ENCODE measurements around the gene NUP210L. TPM values are rescaled to one million over a fixed set of nuclear protein-coding genes. Genes with fewer than 3 reads are reported as not detected.
"Not testable (repeated sequence)": the region's sequence is repeated elsewhere in the genome, so short reads cannot be mapped to it uniquely, and the experiment has no call there.

The NUP210L gene
- total RNA-seq, 8 experiments from 2014 or later, result 0.10 to 0.60 (median 0.31) TPM

DNA sequence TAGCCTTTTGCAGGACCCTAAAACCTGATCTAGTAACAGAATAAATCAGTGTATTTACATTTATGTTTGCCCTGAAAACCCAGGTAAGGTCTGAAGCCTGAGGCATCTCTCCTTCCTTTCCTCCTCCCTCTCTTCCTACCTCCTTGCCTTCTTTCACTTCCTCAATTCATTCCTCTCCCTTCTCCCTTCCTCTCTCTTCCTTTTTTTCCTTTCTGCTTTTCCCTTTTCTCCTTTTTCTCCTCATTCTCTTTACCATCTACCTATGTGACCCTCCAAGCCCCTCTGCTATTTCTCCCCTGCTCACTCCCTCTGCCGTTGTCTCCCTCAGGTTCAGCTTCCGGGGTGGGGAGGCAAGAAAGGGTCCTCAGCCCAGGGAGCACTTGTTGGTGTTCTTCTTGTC lies 173.1 kb downstream of the NUP210L start:
- in situ Hi-C loops (cut with MboI; ENCODE audit: low pct_unique_long_range_greater_than_20kb in 2 of 9, low sequenced_read_pairs in 9 of 9, unreplicated experiment in 9 of 9), result loop anchor here in 6 of 9 experiments (25.0 kb wide), 4 partner anchors 294 to 619 kb away; partner anchors contain the start of genes NPR1 (in 2 of the 6), ILF2 (in 1 of the 6), S100A9 (in 1 of the 6) and SNAPIN (in 1 of the 6)
- WGBS, 10 experiments, result 72 to 100% (median 95%) methylated on average over 2 of the region's 2 CpGs; no CpG with 5 or more reads in 3 of the 10 experiments
- not testable (repeated sequence) for ATAC-seq (replicated peaks in 6 of 8); H3K4me3 ChIP-seq; H3K27ac ChIP-seq
- peaks cover 14 to 18% of the 10 kb centered on the region in 2 donors for H3K4me1 ChIP-seq (replicated peaks in 1 of 2)

GRCh38 chr1:153979091-153979490 lies 175.8 kb downstream of the NUP210L start:
- peaks cover 8 to 19% of the 10 kb centered on the region in 2 donors for H3K4me1 ChIP-seq (replicated peaks in 1 of 2)
- not testable (repeated sequence) for H3K27ac ChIP-seq; H3K4me3 ChIP-seq; ATAC-seq (replicated peaks in 6 of 8)
- in situ Hi-C loops (cut with MboI; ENCODE audit: low pct_unique_long_range_greater_than_20kb in 2 of 9, low sequenced_read_pairs in 9 of 9, unreplicated experiment in 9 of 9), result loop anchor here in 6 of 9 experiments (10.0 to 25.0 kb wide), 5 partner anchors 292 to 617 kb away; partner anchors contain the start of genes NPR1 (in 3 of the 6), ILF2 (in 2 of the 6), S100A9 (in 1 of the 6) and SNAPIN (in 1 of the 6)
- 40 to 100% (median 96%) methylated on average over 1 to 11 of the region's 12 CpGs; no CpG with 5 or more reads in 1 of the 10 experiments for WGBS, 10 experiments

GRCh38 chr1:153978274-153978909 lies 176.5 kb downstream of the NUP210L start:
- Histone ChIP-seq H3K4me3 (peak overlapping the region; percentile 53 to 95 (median 83)), H3K27ac (no peak overlapping the region), H3K4me1 (replicated peaks in 1 of 2) (peaks cover 8 to 19% of the 10 kb centered on the region in 2 donors)
- in situ Hi-C loops (cut with MboI; ENCODE audit: low pct_unique_long_range_greater_than_20kb in 2 of 9, low sequenced_read_pairs in 9 of 9, unreplicated experiment in 9 of 9), result loop anchor here in 6 of 9 experiments (10.0 to 25.0 kb wide), 5 partner anchors 291 to 616 kb away; partner anchors contain the start of genes NPR1 (in 3 of the 6), ILF2 (in 2 of the 6), S100A9 (in 1 of the 6) and SNAPIN (in 1 of the 6)
- no peak for ATAC-seq (replicated peaks in 6 of 8)
- WGBS, 10 experiments, result 39 to 76% (median 63%) methylated on average over 2 to 9 of the region's 9 CpGs

GRCh38 chr1:153977250-153978240 lies 177.3 kb downstream of the NUP210L start, which contains the start of gene JTB:
JTB (minus strand) TSS chr1:153977674; CDS start chr1:153977252, 422 bp downstream.
- peaks cover 8 to 19% of the 10 kb centered on the region in 2 donors for H3K4me1 ChIP-seq (replicated peaks in 1 of 2)
- peak within 1 kb of the TSS; percentile 85 to 91 for H3K27ac ChIP-seq
- WGBS, 10 experiments, result 0 to 13% (median 0%) methylated on average over 2 to 35 of the region's 75 CpGs
- peak; percentile 88 to 93 (median 92) for ATAC-seq (replicated peaks in 6 of 8)
- in situ Hi-C loops (cut with MboI; ENCODE audit: low pct_unique_long_range_greater_than_20kb in 2 of 9, low sequenced_read_pairs in 9 of 9, unreplicated experiment in 9 of 9), result loop anchor here in 6 of 9 experiments (10.0 to 25.0 kb wide), 5 partner anchors 290 to 615 kb away; partner anchors contain the start of genes NPR1 (in 3 of the 6), ILF2 (in 2 of the 6), S100A9 (in 1 of the 6) and SNAPIN (in 1 of the 6)
- peak within 1 kb of the TSS; percentile 53 to 95 (median 83) for H3K4me3 ChIP-seq

DNA sequence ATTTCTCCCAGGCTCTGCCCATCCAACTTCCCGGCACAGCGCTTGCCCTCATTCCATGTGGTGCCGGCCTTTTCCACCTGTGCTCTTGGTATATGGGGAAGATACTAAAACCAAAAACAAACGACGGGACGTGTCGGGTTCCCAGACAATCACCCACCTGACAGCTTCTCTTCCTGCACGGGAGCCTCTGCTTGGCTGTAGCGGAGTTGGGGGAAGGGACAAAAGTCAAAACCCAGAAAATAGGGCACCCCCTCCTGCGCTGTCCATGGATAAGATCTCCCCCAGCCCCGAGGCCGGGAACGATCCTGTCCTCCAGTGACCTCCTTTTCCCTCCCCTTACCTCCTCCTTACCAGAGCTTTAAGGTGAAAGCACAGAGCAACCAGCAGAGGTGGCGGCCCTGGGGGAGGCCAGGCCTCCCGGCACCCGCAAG lies 178.0 kb downstream of the NUP210L start:
- ATAC-seq (replicated peaks in 6 of 8), result peak in 1 of 8 experiments; percentile 10
- H3K4me3 ChIP-seq, result peak overlapping the region; percentile 53 to 95 (median 83)
- H3K4me1 ChIP-seq (replicated peaks in 1 of 2), result peaks cover 8 to 19% of the 10 kb centered on the region in 2 donors
- 0 to 11% (median 0%) methylated on average over 1 to 16 of the region's 16 CpGs; no CpG with 5 or more reads in 2 of the 10 experiments for WGBS, 10 experiments
- in situ Hi-C loops (cut with MboI; ENCODE audit: low pct_unique_long_range_greater_than_20kb in 2 of 9, low sequenced_read_pairs in 9 of 9, unreplicated experiment in 9 of 9), result loop anchor here in 6 of 9 experiments (10.0 to 25.0 kb wide), 5 partner anchors 290 to 615 kb away; partner anchors contain the start of genes NPR1 (in 3 of the 6), ILF2 (in 2 of the 6), S100A9 (in 1 of the 6) and SNAPIN (in 1 of the 6)
- H3K27ac ChIP-seq, result peak overlapping the region; percentile 85 to 91

DNA sequence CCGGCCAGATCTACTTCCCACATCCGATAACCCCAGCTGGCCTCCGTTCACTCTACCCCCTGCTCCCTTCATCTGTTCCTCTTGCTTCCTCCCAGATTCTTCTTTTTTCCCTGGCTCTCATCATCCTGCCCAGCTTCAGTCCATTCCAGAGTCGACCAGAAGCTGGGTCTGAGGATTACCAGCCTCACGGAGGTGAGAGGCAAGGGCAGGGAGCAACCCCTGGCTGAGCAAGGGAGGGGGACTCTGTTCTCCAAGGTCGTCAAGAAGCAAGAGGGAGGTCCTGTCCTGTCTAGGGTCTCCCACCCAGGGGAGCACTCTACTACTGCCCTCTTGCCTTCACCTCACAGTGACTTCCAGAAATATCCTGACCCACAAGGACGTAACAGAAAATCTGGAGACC lies 181.3 kb downstream of the NUP210L start:
- H3K4me1 ChIP-seq (replicated peaks in 1 of 2), result peaks cover 10 to 17% of the 10 kb centered on the region in 2 donors
- no peak for ATAC-seq (replicated peaks in 6 of 8)
- H3K4me3 ChIP-seq, result no peak overlapping the region
- no peak overlapping the region for H3K27ac ChIP-seq
- 79 to 100% (median 89%) methylated on average over 1 to 7 of the region's 7 CpGs; no CpG with 5 or more reads in 3 of the 10 experiments for WGBS, 10 experiments
- in situ Hi-C loops (cut with MboI; ENCODE audit: low pct_unique_long_range_greater_than_20kb in 2 of 9, low sequenced_read_pairs in 9 of 9, unreplicated experiment in 9 of 9), result loop anchor here in 2 of 9 experiments (10.0 to 25.0 kb wide), 2 partner anchors 299 to 311 kb away; partner anchors contain the start of genes ILF2 (in 2 of the 2), NPR1 (in 1 of the 2) and SNAPIN (in 1 of the 2)

DNA sequence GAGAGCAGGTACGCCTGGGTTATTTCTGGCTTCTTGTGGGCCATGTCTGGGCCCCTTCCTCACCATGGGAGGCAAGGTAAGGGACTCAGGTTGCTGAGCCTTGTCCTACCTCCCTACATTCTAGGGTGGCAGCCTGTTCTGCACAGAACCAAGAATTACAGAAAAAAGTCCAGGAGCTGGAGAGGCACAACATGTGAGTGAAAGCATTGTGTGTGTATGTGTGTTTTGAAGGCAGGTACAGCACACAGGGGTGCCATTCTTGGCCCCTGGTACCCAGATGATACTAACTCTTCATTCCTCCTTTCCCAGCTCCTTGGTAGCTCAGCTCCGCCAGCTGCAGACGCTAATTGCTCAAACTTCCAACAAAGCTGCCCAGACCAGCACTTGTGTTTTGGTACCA lies 181.8 kb downstream of the NUP210L start:
- no peak for ATAC-seq (replicated peaks in 6 of 8)
- WGBS, 10 experiments, result 60 to 100% (median 100%) methylated on average over 1 to 3 of the region's 3 CpGs; no CpG with 5 or more reads in 3 of the 10 experiments
- Histone ChIP-seq H3K4me1 (replicated peaks in 1 of 2) (peaks cover 12 to 17% of the 10 kb centered on the region in 2 donors), H3K27ac (no peak overlapping the region), H3K4me3 (no peak overlapping the region)
- in situ Hi-C loops (cut with MboI; ENCODE audit: low pct_unique_long_range_greater_than_20kb in 2 of 9, low sequenced_read_pairs in 9 of 9, unreplicated experiment in 9 of 9), result loop anchor here in 2 of 9 experiments (10.0 to 25.0 kb wide), 2 partner anchors 298 to 311 kb away; partner anchors contain the start of genes ILF2 (in 2 of the 2), NPR1 (in 1 of the 2) and SNAPIN (in 1 of the 2)

GRCh38 chr1:153970346-153970745 lies 184.5 kb downstream of the NUP210L start:
- no peak for ATAC-seq (replicated peaks in 6 of 8)
- in situ Hi-C loops (cut with MboI; ENCODE audit: low pct_unique_long_range_greater_than_20kb in 2 of 9, low sequenced_read_pairs in 9 of 9, unreplicated experiment in 9 of 9), result loop anchor here in 2 of 9 experiments (10.0 to 25.0 kb wide), 2 partner anchors 296 to 308 kb away; partner anchors contain the start of genes ILF2 (in 2 of the 2), NPR1 (in 1 of the 2) and SNAPIN (in 1 of the 2)
- WGBS, 10 experiments, result 70 to 100% (median 91%) methylated on average over 1 to 2 of the region's 2 CpGs; no CpG with 5 or more reads in 4 of the 10 experiments

DNA sequence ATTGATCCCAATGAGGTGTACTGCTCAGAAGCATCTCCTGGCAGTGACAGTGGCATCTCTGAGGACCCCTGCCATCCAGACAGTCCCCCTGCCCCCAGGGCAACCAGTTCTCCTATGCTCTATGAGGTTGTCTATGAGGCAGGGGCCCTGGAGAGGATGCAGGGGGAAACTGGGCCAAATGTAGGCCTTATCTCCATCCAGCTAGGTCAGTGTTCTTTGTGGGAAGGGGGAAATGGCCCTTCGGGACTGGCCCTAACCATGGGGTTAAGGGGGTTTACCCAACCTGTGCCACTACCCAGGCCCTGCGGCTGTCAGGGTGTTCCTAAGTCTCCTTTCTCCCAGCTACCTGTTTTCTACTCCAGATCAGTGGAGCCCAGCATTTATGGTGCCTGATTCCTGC lies 185.9 kb downstream of the NUP210L start:
- WGBS, 10 experiments, result 100% methylated on average over 1 to 2 of the region's 2 CpGs; no CpG with 5 or more reads in 7 of the 10 experiments
- Histone ChIP-seq H3K27ac (no peak overlapping the region), H3K4me3 (peak overlapping the region in 3 of 5 donors; percentile 52 to 64 (median 54)), H3K4me1 (replicated peaks in 1 of 2) (peaks cover 14 to 15% of the 10 kb centered on the region in 2 donors)
- no peak for ATAC-seq (replicated peaks in 6 of 8)
- in situ Hi-C loops (cut with MboI; ENCODE audit: low pct_unique_long_range_greater_than_20kb in 2 of 9, low sequenced_read_pairs in 9 of 9, unreplicated experiment in 9 of 9), result loop anchor here in 1 of 9 experiments (25.0 kb wide), 1 partner anchor 307 kb away; the partner anchor contains the start of genes ILF2 and SNAPIN

More at GRCh38 chr1:153970346-153970745, 184.5 kb downstream of the NUP210L start:
- Histone ChIP-seq H3K4me3 (no peak overlapping the region), H3K27ac (no peak overlapping the region), H3K4me1 (replicated peaks in 1 of 2) (peaks cover 7 to 9% of the 10 kb centered on the region in 2 donors)

- peak overlapping the region; percentile 73 to 83 for H3K27ac ChIP-seq
- H3K4me1 ChIP-seq (replicated peaks in 1 of 2), result peaks cover 14 to 15% of the 10 kb centered on the region in 2 donors
- WGBS, 10 experiments, result 40 to 69% (median 43%) methylated on average over 1 to 8 of the region's 13 CpGs; no CpG with 5 or more reads in 6 of the 10 experiments
- no peak for ATAC-seq (replicated peaks in 6 of 8)
- peak overlapping the region; percentile 43 to 64 (median 54) for H3K4me3 ChIP-seq
- in situ Hi-C loops (cut with MboI; ENCODE audit: low pct_unique_long_range_greater_than_20kb in 2 of 9, low sequenced_read_pairs in 9 of 9, unreplicated experiment in 9 of 9), result loop anchor here in 1 of 9 experiments (25.0 kb wide), 1 partner anchor 306 kb away; the partner anchor contains the start of genes ILF2 and SNAPIN
Observed at GRCh38 chr1:153968408-153968807, 186.5 kb downstream of the NUP210L start.

- ATAC-seq (replicated peaks in 6 of 8), result no peak
- Histone ChIP-seq H3K27ac (peak overlapping the region; percentile 73 to 83), H3K4me1 (replicated peaks in 1 of 2) (peaks cover 14 to 15% of the 10 kb centered on the region in 2 donors), H3K4me3 (peak overlapping the region; percentile 43 to 64 (median 54))
- in situ Hi-C loops (cut with MboI; ENCODE audit: low pct_unique_long_range_greater_than_20kb in 2 of 9, low sequenced_read_pairs in 9 of 9, unreplicated experiment in 9 of 9), result loop anchor here in 1 of 9 experiments (25.0 kb wide), 1 partner anchor 306 kb away; the partner anchor contains the start of genes ILF2 and SNAPIN
- WGBS, 10 experiments, result 0 to 32% (median 9%) methylated on average over 1 to 8 of the region's 8 CpGs; no CpG with 5 or more reads in 4 of the 10 experiments
Observed at GRCh38 chr1:153968000-153968363, 186.9 kb downstream of the NUP210L start.

Data from motor neuron (in vitro differentiated cells).